ENCODE results near the gene ANO6.

DNA sequence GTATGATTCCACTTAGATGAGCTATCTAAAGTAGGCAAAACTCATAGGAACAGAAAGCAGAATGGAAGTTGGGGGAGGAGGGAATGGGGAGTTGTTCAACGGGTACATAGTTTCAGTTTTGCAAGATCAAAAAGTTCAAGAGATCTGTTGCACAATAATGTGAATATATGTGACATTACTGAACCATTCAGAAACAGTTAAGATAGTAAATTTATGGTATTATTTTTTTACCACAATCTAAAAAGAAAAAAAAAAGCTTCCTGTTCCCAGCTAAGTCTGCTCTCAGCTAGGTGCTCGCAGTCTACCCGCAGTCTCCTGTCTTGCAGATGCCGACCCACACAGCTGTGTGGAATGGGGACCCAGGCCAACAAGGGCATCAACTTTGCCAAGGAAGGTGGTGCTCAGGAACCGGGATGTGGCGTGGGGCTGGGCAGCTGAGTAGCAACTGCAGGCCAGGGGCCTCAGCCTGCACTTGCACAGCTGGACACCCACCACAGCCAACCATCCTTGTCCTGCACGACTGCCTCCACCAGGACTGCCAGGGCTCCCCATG, 15.3 kb upstream of the ANO6 start:
- TF ChIP-seq, protein P1, sequence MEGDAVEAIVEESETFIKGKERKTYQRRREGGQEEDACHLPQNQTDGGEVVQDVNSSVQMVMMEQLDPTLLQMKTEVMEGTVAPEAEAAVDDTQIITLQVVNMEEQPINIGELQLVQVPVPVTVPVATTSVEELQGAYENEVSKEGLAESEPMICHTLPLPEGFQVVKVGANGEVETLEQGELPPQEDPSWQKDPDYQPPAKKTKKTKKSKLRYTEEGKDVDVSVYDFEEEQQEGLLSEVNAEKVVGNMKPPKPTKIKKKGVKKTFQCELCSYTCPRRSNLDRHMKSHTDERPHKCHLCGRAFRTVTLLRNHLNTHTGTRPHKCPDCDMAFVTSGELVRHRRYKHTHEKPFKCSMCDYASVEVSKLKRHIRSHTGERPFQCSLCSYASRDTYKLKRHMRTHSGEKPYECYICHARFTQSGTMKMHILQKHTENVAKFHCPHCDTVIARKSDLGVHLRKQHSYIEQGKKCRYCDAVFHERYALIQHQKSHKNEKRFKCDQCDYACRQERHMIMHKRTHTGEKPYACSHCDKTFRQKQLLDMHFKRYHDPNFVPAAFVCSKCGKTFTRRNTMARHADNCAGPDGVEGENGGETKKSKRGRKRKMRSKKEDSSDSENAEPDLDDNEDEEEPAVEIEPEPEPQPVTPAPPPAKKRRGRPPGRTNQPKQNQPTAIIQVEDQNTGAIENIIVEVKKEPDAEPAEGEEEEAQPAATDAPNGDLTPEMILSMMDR (IDR thresholded peaks at IDR 0.05), result no peak
- TF ChIP-seq POLR2A (IDR thresholded peaks at IDR 0.05), result no peak
